ENCODE data around the gene GBP2.

DNA sequence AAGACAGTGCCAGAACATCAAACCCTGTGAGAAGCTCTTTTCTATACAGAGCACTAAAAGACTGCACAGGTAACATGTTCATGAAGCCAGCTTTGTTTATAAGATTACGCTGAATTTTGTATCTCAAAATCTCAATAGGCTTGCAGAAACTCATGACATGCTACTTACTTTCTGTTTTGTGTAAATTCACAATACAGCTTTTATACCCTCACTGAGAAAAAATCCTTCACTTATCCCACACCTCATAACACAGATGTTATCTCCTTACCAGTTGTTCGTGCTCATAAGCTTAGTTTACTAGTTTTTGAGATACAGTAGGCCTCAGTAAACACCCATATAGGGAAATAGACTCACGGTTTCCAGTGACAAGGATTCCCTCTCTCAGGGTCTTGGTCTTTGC, 24.1 kb upstream of the GBP2 start:
- TF ChIP-seq POLR2AphosphoS5 (IDR thresholded peaks at IDR 0.05), result no peak
- TF ChIP-seq, protein P1, sequence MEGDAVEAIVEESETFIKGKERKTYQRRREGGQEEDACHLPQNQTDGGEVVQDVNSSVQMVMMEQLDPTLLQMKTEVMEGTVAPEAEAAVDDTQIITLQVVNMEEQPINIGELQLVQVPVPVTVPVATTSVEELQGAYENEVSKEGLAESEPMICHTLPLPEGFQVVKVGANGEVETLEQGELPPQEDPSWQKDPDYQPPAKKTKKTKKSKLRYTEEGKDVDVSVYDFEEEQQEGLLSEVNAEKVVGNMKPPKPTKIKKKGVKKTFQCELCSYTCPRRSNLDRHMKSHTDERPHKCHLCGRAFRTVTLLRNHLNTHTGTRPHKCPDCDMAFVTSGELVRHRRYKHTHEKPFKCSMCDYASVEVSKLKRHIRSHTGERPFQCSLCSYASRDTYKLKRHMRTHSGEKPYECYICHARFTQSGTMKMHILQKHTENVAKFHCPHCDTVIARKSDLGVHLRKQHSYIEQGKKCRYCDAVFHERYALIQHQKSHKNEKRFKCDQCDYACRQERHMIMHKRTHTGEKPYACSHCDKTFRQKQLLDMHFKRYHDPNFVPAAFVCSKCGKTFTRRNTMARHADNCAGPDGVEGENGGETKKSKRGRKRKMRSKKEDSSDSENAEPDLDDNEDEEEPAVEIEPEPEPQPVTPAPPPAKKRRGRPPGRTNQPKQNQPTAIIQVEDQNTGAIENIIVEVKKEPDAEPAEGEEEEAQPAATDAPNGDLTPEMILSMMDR (IDR thresholded peaks at IDR 0.05), result no peak

All from transverse colon (tissue), 4 donors.